ENCODE measurements around the gene UBL7.

Gene UBL7

DNA sequence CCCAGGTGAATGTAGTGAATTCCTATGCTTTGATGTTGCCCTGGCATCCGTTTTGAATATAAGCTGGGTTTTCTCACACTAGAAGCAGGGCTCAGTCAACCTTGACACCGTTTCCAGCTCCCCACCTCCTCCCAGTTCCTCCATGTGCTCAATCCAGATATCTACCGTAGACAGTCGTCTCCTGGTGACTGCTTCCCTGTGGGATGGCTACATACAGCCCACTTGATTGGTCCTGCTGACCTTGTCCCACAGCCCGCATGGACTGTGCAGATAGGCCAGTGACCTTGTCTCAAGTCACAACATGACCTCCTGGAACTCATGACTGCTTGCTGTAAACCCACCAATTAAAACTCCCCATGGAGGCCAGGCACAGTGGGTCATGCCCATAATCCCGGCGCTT, 35.3 kb downstream of the UBL7 start:
- H3K4me3 ChIP-seq (ENCODE audit: low read depth, low read length): no peak overlapping the region

DNA sequence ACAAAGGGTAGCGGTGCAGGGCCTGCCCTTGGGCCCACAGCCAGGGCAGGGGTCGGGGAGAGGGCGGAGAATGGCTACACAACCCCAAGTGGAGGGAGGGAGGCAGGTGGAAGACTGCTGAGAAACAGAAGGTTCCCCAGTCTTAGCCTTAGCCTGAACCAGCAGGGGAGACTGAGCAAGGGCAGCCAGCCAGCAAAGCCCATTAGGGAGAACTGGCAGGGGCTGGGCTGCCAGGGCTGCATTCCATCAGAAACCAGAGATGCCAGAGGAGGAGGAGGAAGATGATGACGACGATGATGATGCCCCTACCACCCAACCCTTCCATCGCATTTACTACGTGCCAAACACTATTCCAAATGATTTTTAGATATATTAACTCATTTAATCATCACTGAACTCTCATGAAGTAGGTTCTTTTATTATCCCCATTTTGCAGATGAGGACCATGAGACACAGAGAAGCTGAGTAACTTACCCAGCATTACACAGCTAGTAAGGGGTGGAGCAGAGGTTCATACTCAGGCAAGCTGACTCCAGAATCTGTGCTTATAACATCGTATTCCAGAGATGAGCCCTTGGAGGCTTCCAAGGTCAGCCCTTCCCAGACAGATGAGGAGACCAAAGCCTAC, 35.9 kb downstream of the UBL7 start:
- no peak overlapping the region for H3K4me3 ChIP-seq (ENCODE audit: low read depth, low read length)

DNA sequence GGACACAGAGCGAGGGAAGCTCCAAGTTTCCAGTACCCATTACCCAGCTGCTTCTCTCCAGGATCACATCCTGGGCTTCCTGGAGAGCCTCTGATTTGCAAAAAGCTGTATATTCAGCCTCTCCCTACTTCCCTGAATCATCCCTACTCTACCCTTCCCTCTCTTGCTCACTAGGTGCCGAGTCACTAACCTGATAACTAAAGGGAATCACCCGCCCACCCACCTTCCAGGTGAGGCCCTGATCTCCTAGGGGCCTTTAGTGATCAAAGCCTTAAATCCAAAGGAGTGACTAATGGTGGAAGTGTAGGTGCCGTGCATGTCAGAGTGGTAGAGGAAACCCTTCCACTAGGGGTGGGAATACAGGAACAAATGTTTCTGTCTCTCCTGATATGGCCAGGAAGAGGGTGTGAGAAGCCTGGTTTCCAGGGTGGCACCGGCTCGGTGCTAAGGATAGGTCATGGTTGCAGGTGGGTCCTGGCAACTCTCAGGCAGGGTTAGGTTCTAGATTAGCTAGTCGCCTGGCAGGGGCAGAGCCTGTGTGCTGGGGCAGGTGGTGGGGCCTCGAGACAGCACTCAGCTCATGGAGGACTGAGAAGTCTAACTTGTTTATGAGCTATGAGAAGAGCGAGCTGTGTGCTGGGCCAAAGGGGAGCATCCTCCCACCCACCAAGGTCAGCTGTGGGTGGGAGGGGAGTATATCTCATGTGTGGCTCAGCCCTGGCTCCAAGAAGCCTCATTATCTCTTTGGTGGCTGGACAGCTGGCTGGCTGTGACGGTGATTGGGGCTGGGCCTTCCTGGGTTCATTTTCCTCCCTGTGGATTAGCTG, 37.3 kb downstream of the UBL7 start:
- no peak overlapping the region for H3K4me3 ChIP-seq (ENCODE audit: low read depth, low read length)

DNA sequence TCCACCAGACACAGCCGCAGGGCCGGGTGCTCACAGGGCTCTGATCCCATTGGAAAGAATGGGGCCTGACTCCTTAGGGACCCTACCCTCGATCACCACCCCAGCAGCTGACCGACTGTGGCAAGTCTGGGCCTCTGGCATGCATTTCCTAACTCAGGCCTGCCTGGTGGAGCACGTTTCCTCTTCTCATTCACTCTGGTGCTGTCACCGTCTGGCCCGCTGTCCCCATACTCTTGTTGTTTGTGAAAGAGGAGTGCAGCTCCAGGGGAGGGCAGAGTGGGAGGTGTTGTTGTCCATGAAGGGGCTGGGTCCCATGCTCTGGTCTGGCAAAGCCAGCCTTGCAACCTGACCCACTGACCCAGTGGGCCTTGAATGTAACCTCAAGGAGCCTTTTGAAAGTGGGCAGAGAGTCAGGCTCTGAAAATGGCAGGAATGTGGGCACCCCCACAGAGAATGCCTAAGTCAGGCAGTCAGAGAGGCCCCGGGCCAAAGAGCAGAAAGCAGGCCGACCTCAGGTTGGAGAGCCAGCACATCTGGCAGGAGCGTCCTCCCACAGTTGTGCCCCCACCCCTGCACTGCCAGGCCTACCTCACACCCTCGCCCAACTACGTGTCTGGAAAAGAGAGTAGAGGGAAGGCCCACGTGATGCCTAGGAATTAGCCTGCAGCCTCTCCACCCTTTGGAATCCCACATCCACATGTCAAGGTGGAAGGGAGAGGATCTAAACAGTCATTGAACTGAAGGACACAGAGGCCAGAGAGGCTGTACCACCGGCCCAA, 38.1 kb downstream of the UBL7 start:
- no peak overlapping the region for H3K4me3 ChIP-seq (ENCODE audit: low read depth, low read length)

DNA sequence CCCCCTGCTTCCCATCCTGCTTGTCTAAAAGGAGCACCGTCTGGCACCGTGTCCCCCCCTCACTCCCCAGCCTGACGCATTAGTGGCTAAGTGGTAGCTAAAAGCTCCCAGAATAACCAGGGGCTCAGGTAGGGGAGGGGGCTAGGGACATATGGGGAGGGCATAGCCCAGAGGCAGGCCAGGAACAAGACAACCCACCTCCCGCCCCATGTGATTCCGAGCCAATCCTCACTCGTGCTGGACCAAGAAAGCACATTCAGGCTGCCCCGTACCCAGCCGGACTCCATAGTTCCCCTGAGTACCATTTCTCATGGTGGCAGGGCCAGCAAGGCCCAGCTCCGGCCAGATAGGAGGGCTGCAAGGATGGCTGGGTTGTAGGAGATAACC, 38.7 kb downstream of the UBL7 start:
- no peak overlapping the region for H3K4me3 ChIP-seq (ENCODE audit: low read depth, low read length)

DNA sequence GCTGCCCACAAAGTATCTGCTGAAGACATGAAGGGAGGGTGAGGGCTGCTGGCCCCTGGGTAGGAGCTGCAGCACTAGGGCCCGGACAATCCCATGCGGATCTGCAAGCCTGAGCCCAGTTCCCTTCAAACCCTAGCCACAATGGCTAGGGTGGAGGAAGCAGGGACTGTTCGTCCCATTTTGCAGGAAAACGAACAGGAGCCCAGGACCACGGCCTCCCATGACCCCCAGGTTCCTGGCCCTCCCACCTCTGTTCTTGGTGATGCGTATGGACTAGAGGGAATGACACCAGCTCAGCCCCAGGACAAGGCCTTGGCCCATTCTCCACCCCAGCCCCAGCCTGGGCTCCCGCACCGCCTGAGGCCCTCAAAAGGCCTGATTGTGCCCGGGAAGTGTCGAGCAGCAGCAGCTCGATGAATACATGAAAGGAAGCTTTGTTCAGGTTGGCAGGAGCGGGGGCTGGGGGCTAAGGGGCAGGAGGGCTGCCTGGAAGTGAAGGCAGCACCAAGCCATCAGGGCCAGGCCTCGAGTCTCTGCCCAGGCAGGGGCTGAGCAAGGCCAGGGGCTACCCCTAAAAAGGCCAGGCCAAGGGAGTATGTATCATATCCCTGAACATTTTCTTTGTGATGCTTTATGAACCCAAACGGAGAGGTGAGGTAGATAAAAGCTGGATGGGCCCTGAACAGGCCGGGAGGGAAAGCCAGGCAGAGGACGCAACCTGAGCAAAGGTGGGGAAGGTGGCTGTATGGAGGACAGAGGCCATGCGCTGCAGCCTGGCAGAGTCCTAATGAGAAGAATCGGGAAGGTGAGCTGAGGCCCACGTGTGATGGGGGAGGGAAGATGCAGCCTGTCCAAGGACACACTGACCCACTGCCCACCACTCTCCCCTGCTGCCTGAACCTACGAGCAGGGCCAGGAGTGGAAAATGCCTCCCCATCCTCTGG, 39.4 kb downstream of the UBL7 start:
- H3K4me3 ChIP-seq (ENCODE audit: low read depth, low read length): no peak overlapping the region

DNA sequence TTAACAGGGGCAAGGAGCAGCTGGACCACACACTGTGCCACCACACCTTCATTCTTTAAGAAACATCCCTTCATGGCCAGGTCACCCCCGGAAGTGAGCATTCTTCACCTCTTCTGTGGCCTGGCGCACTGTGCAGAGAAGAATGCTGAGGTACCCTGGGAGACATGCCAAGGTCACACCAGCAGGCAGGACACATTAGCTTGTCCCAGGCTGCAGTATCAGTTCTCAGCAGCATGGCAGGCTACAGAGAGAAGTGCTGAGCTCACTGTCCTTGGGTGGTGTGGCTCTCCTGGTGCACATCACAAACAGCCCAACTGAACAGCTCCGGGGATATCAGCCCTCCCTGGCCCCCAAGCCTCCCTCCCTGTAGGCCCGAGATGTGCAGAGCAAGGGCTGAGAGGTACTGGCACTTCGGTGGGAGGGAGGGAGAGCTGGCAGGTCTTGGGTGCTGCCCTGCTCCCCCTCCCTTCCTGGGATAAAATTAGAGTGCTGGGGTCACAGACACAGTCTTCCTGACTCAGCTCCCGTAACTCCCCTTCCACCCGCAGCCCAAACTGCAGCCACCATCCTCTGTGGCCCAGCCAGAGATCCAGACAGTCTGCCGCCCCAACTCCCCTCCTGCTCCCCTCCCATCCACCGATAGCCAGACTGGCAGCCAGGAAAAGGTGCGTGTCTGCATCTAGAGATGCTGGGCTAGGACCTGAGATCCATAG, 40.6 kb downstream of the UBL7 start:
- H3K4me3 ChIP-seq (ENCODE audit: low read depth, low read length): no peak overlapping the region

DNA sequence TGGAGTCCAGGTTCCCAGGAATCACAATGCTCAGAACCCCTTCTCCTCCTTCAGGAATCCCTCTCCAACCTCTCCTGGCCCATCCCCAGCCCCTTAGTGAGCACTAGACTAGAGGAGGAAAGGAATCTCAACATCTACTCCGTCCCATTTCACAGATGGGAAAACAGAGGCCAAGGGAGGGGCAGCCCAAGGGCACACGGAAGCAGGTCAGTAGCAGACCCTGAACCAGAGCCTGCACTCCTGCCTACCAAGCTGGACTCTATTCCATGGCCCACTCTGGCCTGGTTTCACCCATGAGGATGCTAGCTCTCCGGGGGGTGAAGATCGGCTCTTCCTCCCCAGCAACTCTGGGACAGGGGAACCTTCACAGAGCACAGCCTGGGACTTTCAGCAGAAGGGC, 41.5 kb downstream of the UBL7 start:
- no peak overlapping the region for H3K4me3 ChIP-seq (ENCODE audit: low read depth, low read length)

DNA sequence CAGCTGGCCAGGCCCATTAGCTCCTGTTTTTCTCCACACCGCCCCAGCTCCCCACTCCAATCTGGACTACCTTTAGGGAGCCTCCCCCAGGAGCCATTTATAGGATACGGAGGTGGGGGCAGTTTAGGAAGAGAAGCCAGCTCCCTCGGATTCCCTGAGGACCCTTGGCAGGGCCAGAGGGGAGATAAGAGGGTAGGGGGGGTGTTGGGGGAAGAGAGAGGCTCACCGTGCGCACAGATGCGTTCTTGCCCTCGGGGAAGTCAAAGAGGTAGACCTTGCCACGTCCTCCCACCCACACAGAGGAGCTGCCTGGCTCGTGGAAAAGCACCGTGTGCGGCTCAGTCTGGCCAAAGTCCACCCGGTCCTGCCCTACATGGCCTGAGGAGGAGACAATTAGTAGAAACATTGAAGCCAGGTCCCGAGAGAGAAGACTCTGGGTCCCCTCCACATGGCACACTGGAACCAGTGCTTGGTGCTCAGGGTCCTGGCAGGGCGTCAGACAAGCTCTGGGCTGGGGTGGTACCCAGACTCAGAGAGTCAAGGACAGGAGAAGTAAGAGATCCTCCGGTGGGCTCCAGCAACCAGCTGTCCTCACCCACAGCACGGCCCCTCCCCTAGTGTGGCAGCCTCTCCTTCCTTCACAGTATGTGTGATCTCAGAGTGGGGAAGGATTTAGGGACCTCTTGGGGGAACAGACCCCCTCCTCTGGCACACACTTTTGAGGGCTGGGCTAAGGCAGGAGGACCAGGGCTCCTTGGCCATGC, 42.2 kb downstream of the UBL7 start:
- no peak overlapping the region for H3K4me3 ChIP-seq (ENCODE audit: low read depth, low read length)

DNA sequence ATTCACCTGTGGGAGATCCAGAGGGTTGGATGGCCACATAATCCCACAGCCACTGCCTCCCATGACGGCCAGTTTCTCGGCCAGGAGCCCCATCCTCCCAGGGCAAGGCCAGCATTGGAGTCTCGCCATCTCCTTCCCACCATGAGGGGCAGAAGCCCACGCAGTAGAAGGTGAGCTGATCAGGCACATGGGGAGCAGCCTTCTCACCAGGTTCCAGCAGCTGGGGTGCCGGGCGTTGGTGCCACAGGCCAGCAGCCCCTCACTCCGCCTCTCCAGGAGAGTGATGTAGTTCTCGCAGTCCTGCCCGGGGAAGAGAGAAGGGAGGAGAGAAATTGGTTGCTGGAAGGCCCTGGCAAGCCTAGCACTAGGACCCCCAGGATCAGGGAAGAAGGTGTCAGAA, 43.3 kb downstream of the UBL7 start:
- H3K4me3 ChIP-seq (ENCODE audit: low read depth, low read length): no peak overlapping the region

DNA sequence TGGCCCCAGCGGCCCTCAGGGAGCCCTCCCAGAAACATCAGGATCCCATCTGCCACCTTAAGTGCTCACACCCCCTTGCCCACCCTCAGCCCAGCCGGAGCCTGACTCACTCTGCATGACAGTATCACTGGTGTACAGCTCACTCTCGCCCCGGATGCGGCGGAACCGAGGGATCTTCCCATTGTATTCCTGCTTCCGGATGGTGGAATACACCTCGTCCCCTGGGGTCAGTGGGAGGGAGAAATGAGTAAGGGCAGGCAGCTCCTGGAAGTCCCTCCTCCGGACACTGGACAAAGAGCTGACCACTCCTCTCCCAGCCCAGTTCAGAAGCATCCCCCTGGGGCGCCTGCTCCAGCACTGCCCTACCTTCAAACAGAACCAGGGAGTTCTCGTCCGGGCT, 43.7 kb downstream of the UBL7 start:
- no peak overlapping the region for H3K4me3 ChIP-seq (ENCODE audit: low read depth, low read length)

DNA sequence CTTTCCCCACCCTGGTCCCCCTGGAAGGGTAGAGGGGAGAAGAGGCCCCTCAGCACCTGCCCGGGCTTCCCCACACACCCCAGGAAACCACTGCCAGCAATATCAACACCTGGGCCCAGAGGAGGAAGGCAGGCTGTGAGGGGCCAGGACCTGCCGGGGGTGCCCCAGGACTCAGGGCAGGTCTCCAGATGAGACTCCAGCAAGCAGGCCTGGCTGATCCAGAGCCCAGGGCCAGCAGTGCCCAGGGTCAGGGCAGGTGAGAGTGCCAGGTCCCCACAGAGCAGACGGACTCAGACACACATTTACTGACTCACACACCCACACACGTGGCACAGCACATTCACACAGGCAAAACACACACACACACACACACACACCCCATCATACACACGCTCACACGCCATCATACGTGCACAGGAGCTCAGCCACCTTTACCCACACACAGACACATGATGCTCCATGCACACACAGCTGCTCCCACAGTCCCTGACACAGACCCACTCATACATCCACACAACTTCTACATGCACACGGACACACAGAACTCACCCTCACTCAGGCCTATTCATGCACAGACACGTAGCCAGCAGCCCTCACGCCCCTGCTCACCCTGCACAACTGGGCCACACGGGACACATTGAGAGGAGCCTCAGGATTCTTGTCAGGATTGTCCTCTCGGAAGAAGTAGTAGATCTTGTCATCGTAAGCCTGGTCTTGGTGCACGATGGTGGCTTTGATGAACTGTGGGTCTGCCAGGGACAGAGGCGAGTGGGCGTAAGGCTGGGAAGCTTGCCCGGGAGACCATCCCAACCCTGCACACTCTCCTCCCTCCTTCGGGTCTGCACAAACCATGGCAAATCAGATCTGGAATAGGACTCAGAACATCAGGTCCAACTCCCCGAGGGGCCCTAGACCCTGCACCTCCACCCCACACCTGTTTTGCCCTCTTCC, 44.7 kb downstream of the UBL7 start:
- H3K4me3 ChIP-seq (ENCODE audit: low read depth, low read length): no peak overlapping the region

DNA sequence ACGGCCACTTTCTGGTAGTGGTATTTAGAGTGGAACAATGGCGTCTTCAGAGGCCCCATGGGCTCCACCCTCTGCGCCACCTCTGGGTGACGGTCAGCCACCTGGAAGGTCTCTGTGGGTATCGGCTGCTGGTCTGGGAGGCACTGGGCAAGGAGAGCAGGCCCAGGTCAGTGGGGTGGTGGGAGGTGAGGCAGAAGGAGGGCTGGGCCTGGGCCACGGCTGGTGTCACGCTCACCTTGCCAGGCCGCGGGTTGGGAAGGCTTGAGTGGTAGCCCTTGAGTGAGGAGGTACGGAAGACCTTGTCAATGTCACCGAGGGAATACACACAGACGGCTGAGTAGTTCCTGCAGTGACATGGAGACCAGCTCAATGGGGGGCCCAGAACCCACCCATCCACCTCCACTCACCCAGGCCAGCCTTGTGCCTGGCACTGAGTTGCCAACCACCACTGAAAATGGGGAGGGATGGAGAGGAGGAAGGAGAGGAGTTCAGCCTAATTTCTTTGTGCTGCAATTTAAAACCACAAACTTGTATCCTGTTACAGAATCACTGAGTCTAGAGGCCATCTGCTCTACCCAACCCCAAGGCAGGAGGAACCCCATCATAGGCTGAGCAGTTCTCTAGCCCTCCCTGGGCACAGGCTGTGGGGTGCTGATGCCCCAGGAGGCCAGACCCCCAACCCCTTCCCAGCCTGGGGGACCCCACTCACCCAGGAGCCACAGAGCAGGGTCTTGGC, 46.2 kb downstream of the UBL7 start:
- no peak overlapping the region for H3K4me3 ChIP-seq (ENCODE audit: low read depth, low read length)

DNA sequence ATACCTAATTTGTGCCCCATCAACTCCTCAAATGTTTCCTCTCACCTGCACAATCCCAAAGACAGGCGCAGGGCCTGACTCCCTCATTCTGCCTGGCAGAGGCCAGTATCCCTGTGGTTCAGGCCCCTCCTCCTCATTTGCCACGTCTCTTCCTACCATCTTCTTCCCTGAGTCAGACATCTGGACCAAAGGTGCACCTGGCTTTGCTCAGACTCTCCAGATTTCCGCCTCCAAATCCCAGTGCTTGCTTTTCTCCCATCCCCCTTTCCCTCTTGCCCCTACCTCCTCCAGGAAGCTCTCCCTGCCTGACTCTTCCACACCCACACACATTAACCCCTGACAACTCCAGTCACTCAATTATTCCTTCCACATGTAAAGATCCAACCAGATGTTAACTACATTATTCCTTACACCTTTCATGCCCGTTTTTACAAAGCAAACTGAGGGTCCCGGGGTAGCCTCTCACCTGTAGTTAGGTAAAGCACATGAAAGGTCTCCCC, 46.8 kb downstream of the UBL7 start:
- H3K4me3 ChIP-seq (ENCODE audit: low read depth, low read length): no peak overlapping the region

DNA sequence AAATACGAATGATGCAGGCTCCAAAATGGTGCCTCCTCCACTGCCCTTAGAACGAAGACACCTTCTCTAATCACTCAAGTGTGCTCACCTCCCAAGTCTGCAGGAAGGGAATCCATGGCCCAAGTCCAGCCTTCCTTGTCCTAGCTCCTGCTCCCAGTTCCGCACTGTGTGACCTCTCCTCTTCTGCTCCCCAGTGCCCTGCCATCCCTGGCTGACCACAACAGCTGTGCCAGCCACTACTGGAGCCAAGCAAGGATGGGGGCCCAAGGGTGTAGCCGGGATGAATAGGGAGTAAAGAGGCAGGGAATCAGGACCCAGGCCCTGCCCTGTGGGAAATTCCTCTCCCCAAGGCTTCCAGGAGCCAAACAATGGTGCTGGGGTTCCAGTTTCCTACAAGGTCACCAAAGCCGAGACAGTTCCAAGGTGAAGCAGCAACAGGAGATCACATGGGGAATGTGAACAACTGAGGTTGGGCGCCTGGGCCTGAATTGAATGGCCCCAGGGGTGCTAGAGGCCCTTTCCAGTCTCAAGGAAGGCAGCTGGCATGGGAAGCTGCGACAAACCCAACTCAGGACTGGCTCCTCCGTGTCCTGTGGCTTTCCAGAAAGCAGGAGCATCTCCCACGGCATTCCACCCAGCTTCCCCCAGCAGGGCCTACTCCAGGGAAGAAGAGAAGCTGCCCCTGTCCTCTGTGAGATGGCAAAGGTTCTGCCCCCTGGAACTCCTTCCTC, 47.4 kb downstream of the UBL7 start:
- H3K4me3 ChIP-seq (ENCODE audit: low read depth, low read length): no peak overlapping the region

DNA sequence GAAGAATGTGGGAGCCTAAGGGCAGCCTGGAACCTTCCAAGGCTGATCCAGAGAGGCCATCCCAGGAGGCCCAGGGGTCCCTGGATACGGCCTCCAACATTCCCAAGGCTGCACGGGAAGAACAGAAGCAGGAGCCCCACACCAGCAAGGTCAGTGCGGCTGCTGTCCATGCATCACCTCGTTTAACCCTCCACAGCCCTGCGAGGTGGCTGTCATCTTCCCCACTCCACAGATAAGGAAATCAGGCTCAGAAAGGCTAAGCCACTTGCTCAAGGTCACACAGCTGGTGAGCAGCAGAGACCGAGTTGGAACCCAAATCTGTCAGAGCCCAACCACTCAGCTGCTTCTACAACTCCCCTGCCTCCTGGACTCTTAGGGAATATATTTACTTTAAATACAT, 48.8 kb downstream of the UBL7 start:
- H3K4me3 ChIP-seq (ENCODE audit: low read depth, low read length): no peak overlapping the region

DNA sequence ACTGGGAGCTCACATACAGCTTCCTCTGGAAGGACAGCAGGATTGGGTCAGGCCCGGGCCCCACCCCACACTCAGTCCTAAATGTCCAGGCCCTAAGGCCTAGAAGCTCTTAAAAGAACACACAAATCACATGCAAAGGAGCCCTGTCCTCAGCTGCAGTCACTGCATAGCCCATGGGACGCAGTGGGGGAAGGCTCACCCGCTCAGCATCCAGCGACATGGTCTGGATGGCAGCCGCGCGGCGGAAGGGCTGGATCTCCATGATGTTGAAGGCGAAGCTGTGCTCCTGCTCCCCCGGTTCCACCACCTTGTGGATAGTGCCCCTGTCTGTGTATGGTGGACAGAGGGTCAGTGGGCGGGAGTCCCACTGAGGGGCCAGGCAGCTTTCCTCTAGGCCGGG, 49.3 kb downstream of the UBL7 start:
- H3K4me3 ChIP-seq (ENCODE audit: low read depth, low read length): no peak overlapping the region
